GM19438 (cell line): Measurements from ENCODE around the gene CCHCR1.

Source experiments
- ATAC-seq: cut with Tn5 transposase; IDR thresholded peaks from one replicate; pipeline ENCODE4 v1.9.1; 2021; ENCODE audit warnings: low read depth; ENCODE audit not compliant: unreplicated experiment

Gene CCHCR1

GRCh38 chr6:31112478-31112877 is 45.1 kb downstream of the CCHCR1 start, which contains the start of gene C6orf15:
TSS of gene C6orf15 (minus strand) at chr6:31112575. CDS start at chr6:31112555, 20 bp downstream.
- ATAC-seq: no peak

- ATAC-seq: no peak
Observed at GRCh38 chr6:31111712-31112111, 45.9 kb downstream of the CCHCR1 start.

- no peak for ATAC-seq
Observed at GRCh38 chr6:31110825-31111582, 46.6 kb downstream of the CCHCR1 start.

- ATAC-seq: no peak
Observed at GRCh38 chr6:31107052-31107451, 50.5 kb downstream of the CCHCR1 start.

- no peak for ATAC-seq
Observed at GRCh38 chr6:31103136-31103535, 54.5 kb downstream of the CCHCR1 start.

GRCh38 chr6:31098449-31098938 is 59.1 kb downstream of the CCHCR1 start:
- no peak for ATAC-seq

GRCh38 chr6:31096656-31097055 is 60.9 kb downstream of the CCHCR1 start:
- ATAC-seq: no peak

GRCh38 chr6:31096215-31096614 is 61.4 kb downstream of the CCHCR1 start:
- ATAC-seq: no peak

GRCh38 chr6:31094389-31094881 is 63.2 kb downstream of the CCHCR1 start:
- no peak for ATAC-seq

- ATAC-seq: no peak
Observed at GRCh38 chr6:31092769-31093505, 64.7 kb downstream of the CCHCR1 start.
